ENCODE results near the gene PAEP. TPM values are rescaled to one million over a fixed set of nuclear protein-coding genes. Genes with fewer than 3 reads are reported as not detected.
"Not testable (repeated sequence)": the region's sequence is repeated elsewhere in the genome, so short reads cannot be mapped to it uniquely, and the experiment has no call there.

The PAEP gene
- total RNA-seq, 1 donor from 2014 or later, result not detected

DNA sequence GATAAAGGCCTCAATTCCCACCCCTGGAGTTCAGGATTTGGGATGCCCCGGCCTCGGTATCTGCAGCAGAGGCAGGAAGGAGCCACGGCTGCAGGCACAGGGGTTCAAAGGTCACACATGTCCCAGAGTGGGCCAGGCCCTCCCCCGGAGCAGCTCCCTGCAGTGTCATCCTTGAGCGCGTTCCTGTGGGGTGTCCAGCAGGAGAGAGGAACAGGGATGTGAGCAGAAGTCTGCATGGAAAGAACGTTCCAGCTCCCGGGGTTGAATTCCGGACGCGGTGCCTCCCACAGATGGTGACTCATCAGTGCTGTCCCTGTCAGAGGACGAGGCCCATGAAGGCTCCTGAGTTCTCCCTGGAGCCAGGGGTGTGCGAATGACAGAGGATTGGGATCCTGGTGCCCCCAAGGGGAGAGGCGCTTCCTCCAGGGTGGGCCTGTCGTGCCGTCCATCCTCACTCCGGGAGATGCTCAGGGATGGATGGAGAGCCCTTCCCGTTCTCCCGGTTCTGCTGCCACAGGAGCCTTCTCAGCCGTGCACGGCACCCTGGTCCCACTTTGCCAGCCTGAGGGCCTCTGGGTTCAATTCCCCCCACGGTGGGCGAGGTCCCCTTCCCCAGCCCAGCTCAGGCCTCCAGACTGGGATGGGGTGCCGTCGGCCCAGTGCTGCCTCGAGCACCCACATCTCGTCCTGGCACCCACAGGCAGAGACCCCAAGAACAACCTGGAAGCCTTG, 37.3 kb upstream of the PAEP start:
- intact Hi-C loops (cut with micrococcal nuclease), result no loop called here
- Histone ChIP-seq H3K4me3 (no peak overlapping the region), H3K4me1 (no peaks in the 10 kb centered on the region), H3K27ac (replicated peaks) (no peak overlapping the region), H3K9me3 (replicated peaks) (no peaks in the 10 kb centered on the region), H3K27me3 (ENCODE audit: low read depth) (peaks cover 73% of the 10 kb centered on the region), H3K36me3 (no peaks in the 10 kb centered on the region)
- no peak for DNase-seq
- TF ChIP-seq, protein P1, sequence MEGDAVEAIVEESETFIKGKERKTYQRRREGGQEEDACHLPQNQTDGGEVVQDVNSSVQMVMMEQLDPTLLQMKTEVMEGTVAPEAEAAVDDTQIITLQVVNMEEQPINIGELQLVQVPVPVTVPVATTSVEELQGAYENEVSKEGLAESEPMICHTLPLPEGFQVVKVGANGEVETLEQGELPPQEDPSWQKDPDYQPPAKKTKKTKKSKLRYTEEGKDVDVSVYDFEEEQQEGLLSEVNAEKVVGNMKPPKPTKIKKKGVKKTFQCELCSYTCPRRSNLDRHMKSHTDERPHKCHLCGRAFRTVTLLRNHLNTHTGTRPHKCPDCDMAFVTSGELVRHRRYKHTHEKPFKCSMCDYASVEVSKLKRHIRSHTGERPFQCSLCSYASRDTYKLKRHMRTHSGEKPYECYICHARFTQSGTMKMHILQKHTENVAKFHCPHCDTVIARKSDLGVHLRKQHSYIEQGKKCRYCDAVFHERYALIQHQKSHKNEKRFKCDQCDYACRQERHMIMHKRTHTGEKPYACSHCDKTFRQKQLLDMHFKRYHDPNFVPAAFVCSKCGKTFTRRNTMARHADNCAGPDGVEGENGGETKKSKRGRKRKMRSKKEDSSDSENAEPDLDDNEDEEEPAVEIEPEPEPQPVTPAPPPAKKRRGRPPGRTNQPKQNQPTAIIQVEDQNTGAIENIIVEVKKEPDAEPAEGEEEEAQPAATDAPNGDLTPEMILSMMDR (IDR thresholded peaks at IDR 0.05; ENCODE audit: borderline replicate concordance), result no peak

DNA sequence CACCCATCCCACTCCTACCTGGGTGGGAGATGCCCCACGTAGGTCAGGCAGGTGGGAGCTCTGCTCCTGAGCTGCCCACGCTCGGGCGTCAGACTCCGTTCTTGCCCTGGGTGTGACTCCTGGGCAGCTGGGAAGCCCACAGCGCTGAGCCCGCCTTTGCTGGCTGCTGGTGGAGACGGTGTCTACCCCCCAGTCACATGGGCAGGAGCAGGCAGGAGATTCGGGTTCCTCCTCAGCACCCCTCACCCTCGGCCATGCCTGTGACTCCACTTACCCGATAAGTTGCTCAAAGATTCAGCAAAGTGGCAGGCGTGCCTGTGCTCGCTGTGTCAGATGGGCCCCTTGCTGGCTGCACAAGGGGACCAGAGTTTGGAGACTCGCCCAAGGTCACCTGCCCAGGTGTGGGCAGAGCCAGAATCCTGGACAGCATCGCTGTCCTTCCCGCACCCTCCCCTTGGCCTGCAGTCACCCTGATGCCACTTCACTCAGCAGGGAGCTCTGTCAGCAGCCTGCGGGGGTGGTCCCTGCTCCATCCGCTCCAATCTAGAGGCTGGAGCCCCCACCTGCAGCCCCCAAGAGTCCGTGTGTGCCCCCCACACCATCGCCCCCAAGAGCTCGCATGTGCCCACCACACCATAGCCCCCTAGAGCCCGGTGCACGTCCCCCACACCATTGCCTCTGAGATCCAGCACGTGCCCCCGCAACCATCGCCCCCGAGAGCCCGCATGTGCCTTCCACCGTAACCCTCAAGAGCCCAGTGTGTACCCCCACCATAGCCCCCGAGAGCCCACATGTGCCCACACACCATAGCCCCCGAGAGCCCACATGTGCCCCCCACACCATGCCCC, 36.1 kb upstream of the PAEP start:
- TF ChIP-seq, protein P1 (IDR thresholded peaks at IDR 0.05; ENCODE audit: borderline replicate concordance), result no peak
- no peak for DNase-seq
- no peaks in the 10 kb centered on the region for H3K36me3 ChIP-seq
- intact Hi-C loops (cut with micrococcal nuclease), result no loop called here
- peaks cover 77% of the 10 kb centered on the region for H3K27me3 ChIP-seq (ENCODE audit: low read depth)
- H3K27ac ChIP-seq (replicated peaks), result no peak overlapping the region
- H3K4me3 ChIP-seq, result no peak overlapping the region
- no peaks in the 10 kb centered on the region for H3K4me1 ChIP-seq
- no peaks in the 10 kb centered on the region for H3K9me3 ChIP-seq (replicated peaks)

DNA sequence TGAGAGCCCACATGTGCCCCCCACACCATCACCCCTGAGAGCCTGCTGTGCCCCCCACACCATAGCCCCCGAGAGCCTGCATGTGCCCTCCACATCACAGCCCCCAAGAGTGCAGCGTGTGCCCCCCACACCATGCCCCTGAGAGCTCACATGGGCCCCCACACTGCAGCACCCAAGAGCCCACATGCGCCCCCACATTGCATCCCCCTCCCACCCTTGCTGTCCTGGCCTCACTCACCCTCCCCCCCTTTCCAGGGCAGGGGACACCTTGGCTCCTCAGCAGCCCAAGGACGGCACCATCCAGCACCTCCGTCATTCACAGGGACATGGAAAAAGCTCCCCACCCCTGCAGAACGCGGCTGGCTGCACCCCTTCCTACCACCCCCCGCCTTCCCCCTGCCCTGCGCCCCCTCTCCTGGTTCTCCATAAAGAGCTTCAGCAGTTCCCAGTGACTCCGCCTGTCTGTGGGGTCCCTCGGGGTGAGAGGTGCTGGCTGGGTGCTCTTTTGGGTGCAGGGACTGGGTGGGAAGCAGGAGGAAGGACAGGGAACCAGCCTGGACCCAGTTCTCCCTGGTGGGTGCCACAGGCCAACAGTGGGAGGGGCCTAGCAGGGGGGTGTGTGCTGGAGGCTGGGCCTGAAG, 35.3 kb upstream of the PAEP start:
- TF ChIP-seq, protein P1 (IDR thresholded peaks at IDR 0.05; ENCODE audit: borderline replicate concordance), result no peak
- H3K9me3 ChIP-seq (replicated peaks), result no peaks in the 10 kb centered on the region
- H3K27me3 ChIP-seq (ENCODE audit: low read depth), result peaks cover 80% of the 10 kb centered on the region
- H3K4me1 ChIP-seq, result no peaks in the 10 kb centered on the region
- intact Hi-C loops (cut with micrococcal nuclease), result no loop called here
- DNase-seq, result no peak
- H3K36me3 ChIP-seq, result no peaks in the 10 kb centered on the region
- H3K27ac ChIP-seq (replicated peaks), result no peak overlapping the region
- no peak overlapping the region for H3K4me3 ChIP-seq

DNA sequence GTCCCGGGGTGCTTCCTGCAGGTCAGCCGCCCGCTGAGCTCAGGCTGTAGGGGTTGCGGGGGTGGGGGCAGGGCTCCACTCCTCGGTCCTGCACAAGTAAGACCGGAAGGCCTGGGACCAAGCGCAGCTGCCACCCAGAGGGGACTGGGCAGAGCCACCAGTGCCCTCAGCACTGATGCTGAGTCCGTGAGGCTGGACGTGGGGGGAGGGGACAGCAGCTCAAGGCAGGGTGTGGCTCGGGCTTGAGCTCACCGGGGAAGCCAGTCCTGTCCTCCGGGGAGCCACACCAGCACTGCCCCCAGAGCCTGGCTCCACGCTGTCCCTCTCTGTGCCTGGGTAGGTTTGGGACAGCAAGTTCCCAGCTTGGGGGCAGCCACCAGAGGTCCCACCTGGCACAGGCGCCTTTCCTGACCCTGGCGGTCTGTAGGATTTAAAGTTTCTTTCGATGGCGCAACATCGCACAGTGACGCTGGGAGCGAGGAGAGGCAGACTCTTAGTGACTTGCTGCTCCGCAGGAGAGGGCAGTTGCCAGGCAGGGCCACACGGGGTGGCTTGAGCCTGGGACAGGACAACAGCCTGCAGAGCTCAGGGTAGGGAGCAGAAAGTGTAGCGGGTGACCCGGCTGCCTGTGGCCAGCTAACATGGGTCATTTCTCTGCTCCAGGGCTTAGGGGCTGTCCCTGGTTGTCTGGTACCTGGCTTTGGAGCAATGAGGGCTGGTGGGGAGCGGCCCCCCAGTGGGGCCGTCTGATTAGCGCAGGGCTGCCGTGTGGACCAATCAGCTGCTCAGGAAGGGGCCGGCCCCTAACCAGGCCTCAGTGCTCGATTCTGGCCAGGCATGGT, 34.6 kb upstream of the PAEP start:
- Histone ChIP-seq H3K27me3 (ENCODE audit: low read depth) (peaks cover 80% of the 10 kb centered on the region), H3K36me3 (no peaks in the 10 kb centered on the region), H3K27ac (replicated peaks) (no peak overlapping the region), H3K4me1 (no peaks in the 10 kb centered on the region), H3K4me3 (no peak overlapping the region), H3K9me3 (replicated peaks) (no peaks in the 10 kb centered on the region)
- TF ChIP-seq, protein P1 (IDR thresholded peaks at IDR 0.05; ENCODE audit: borderline replicate concordance), result no peak
- intact Hi-C loops (cut with micrococcal nuclease), result no loop called here
- DNase-seq, result no peak

DNA sequence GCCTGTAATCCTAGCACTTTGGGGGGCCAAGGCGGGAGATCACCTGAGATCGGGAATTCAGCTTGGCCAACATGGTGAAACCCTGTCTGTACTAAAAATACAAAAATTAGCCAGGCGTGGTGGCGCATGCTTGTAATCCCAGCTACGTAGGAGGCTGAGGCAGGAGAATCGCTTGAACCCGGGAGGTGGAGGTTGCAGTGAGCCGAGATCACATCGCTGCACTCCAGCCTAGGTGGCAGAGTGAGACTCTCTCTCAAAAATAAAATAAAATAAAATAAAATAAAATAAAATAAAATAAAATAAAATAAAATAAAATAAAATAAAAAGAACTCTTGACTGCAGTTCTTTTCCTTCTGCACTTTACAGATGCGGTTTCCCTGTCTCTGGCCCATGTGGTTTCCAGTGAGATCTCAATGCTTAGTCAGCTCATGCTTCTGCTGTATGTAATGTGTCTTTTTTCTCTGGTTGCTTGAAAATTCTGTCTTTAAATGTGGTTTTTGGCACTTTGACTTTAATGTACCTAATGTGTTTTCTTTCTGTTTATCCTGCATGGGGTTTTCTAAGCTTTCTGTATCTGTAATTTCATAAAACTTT, 32.6 kb upstream of the PAEP start:
- intact Hi-C loops (cut with micrococcal nuclease); H3K36me3 ChIP-seq; H3K4me1 ChIP-seq; DNase-seq; H3K4me3 ChIP-seq; H3K27ac ChIP-seq (replicated peaks); H3K9me3 ChIP-seq (replicated peaks): not testable (repeated sequence)
- peaks cover 76% of the 10 kb centered on the region for H3K27me3 ChIP-seq (ENCODE audit: low read depth)

All from left ventricle myocardium inferior (tissue), 1 donor.